Upper lobe of left lung (tissue), 6 donors: ENCODE measurements around the gene KIF26B. TPM values are rescaled to one million over a fixed set of nuclear protein-coding genes. Genes with fewer than 3 reads are reported as not detected.

ENCODE experiments used
- ATAC-seq, 2 donors: fragments of 200-7000 bp; cut with Tn5 transposase; one replicate each; pipeline ENCODE4 v1.9.1; 2022; ENCODE audit warnings: mild to moderate bottlenecking in 2 of 2, moderate library complexity in 2 of 2; ENCODE audit not compliant: low FRiP score in 2 of 2
- DNase-seq, 2 donors: peaks; one replicate each; pipeline ENCODE4 v3.0.0-alpha.2; 2019 to 2020
- H3K27ac ChIP-seq, 4 donors: fragments of 200-600 bp; sonication (generic); one replicate each; pipeline ENCODE4 v1.5.1; 2016 to 2019
- H3K27me3 ChIP-seq, 4 donors: fragments of 200-600 bp; sonication (generic); one replicate each; pipeline ENCODE4 v1.5.1; 2017 to 2019
- H3K36me3 ChIP-seq, 4 donors: fragments of 200-600 bp; sonication (generic); one replicate each; pipeline ENCODE4 v1.5.1; 2016 to 2019
- H3K4me1 ChIP-seq, 4 donors: fragments of 200-600 bp; sonication (generic); one replicate each; pipeline ENCODE4 v1.5.1; 2018 to 2019
- H3K4me3 ChIP-seq, 4 donors: fragments of 200-600 bp; sonication (generic); one replicate each; pipeline ENCODE4 v1.5.1; 2017 to 2019; ENCODE audit warnings: mild to moderate bottlenecking in 2 of 4, moderate library complexity in 1 of 4
- H3K9me3 ChIP-seq, 4 donors: fragments of 200-600 bp; sonication (generic); one replicate each; pipeline ENCODE4 v1.5.1; 2018 to 2019
- EP300 ChIP-seq, 4 donors: sonication (generic); formaldehyde crosslinking; IDR thresholded peaks; one replicate each; pipeline ENCODE4 v1.5.1; 2017; ENCODE audit warnings: antibody characterized with exemption in 4 of 4, control low read depth in 2 of 4
- POLR2A ChIP-seq, 4 donors: fragments of 450-650 bp; IDR thresholded peaks; one replicate each; pipeline ENCODE4 v1.5.1; 2016 to 2017; ENCODE audit warnings: antibody characterized with exemption in 4 of 4, mild to moderate bottlenecking in 2 of 4
- POLR2AphosphoS5 ChIP-seq, 2 donors: sonication (generic); formaldehyde crosslinking; IDR thresholded peaks; one replicate each; pipeline ENCODE4 v1.5.1; 2017; ENCODE audit warnings: antibody characterized with exemption in 2 of 2
- WGBS, 2 donors: methylation state at CpG; one replicate each; pipeline ENCODE4 v1.1.5; 2017 to 2018; 5-methylcytosine and 5-hydroxymethylcytosine counted together
- total RNA-seq, 6 donors: library from RNA; depleted of rRNA in 4 of 6; stranded (reverse); fragments of >200 nt in 4 of 6; gene quantifications; one replicate each; pipeline versions ENCODE4 v1.1.0 to v1.2.1, GENCODE V29; 2016 to 2021
- TF ChIP-seq, protein P1 (sequence below), 6 experiments: fragments of 450-650 bp in 4 of 6; fragments of 200-600 bp in 2 of 6; sonication (generic) in 2 of 6; IDR thresholded peaks; one replicate each; pipeline ENCODE4 v1.5.1; 2016 to 2019; ENCODE audit warnings: antibody characterized with exemption in 6 of 6
- donor health status: DM: no; HTN: no; CAD: no; lungs with moderate emphysema.
- donor health status: DM: no; HTN: yes; CAD: no; lungs with severe emphysema.

The KIF26B gene
- total RNA-seq, 6 donors from 2014 or later = 1.2 to 4.3 (median 2.1) TPM

DNA sequence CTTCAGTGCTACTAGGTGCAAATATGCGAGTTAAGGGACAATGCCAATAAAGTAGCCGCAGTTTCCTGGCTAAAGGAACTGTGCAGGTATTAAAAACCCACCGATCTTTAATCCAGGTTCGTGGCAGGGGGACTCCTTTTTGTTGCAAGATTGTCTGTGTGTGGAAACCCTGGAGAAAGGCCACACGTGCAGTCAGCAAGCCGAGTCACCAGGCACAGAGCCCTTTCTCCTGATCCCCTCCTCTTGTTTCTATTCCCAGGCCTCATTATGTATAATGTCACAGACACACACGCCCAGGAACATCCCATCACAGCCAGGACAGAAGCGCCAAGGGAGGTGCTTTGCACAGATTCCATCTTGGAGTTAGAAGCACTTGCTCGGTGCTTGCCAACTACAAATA is 528.9 kb downstream of the KIF26B start:
- Histone ChIP-seq H3K27me3 (no peaks in the 10 kb centered on the region), H3K27ac (no peak overlapping the region), H3K36me3 (no peaks in the 10 kb centered on the region), H3K4me3 (no peak overlapping the region), H3K9me3 (no peaks in the 10 kb centered on the region), H3K4me1 (peaks cover 0 to 13% (median 0%) of the 10 kb centered on the region in 4 donors)
- DNase-seq = no peak
- ATAC-seq = no peak
- 75 to 81% methylated on average over 9 of the region's 9 CpGs for WGBS, 2 donors
- TF ChIP-seq, protein P1, sequence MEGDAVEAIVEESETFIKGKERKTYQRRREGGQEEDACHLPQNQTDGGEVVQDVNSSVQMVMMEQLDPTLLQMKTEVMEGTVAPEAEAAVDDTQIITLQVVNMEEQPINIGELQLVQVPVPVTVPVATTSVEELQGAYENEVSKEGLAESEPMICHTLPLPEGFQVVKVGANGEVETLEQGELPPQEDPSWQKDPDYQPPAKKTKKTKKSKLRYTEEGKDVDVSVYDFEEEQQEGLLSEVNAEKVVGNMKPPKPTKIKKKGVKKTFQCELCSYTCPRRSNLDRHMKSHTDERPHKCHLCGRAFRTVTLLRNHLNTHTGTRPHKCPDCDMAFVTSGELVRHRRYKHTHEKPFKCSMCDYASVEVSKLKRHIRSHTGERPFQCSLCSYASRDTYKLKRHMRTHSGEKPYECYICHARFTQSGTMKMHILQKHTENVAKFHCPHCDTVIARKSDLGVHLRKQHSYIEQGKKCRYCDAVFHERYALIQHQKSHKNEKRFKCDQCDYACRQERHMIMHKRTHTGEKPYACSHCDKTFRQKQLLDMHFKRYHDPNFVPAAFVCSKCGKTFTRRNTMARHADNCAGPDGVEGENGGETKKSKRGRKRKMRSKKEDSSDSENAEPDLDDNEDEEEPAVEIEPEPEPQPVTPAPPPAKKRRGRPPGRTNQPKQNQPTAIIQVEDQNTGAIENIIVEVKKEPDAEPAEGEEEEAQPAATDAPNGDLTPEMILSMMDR (IDR thresholded peaks at IDR 0.05) = no peak
- no peak for TF ChIP-seq POLR2AphosphoS5 (IDR thresholded peaks at IDR 0.05)
- TF ChIP-seq POLR2A (IDR thresholded peaks at IDR 0.05) = no peak
- TF ChIP-seq EP300 (IDR thresholded peaks at IDR 0.05) = no peak

GRCh38 chr1:245684166-245684565 is 529.4 kb downstream of the KIF26B start:
- ATAC-seq (no peak), DNase-seq (peak in 1 of 2 donors; percentile 77)
- Histone ChIP-seq H3K4me1 (peaks cover 0 to 14% (median 0%) of the 10 kb centered on the region in 4 donors), H3K36me3 (no peaks in the 10 kb centered on the region), H3K4me3 (no peak overlapping the region), H3K27me3 (no peaks in the 10 kb centered on the region), H3K9me3 (no peaks in the 10 kb centered on the region), H3K27ac (no peak overlapping the region)
- 90 to 92% methylated on average over 19 of the region's 19 CpGs for WGBS, 2 donors
- TF ChIP-seq POLR2AphosphoS5 (IDR thresholded peaks at IDR 0.05) (no peak), EP300 (IDR thresholded peaks at IDR 0.05) (no peak), POLR2A (IDR thresholded peaks at IDR 0.05) (no peak)
- TF ChIP-seq, protein P1 (IDR thresholded peaks at IDR 0.05) = no peak

GRCh38 chr1:245684571-245684970 is 529.8 kb downstream of the KIF26B start:
- no peak for DNase-seq
- no peak for ATAC-seq
- no peaks in the 10 kb centered on the region for H3K9me3 ChIP-seq
- H3K27ac ChIP-seq = no peak overlapping the region
- no peaks in the 10 kb centered on the region for H3K27me3 ChIP-seq
- TF ChIP-seq EP300 (IDR thresholded peaks at IDR 0.05) = no peak
- TF ChIP-seq, protein P1 (IDR thresholded peaks at IDR 0.05) = no peak
- TF ChIP-seq POLR2A (IDR thresholded peaks at IDR 0.05) = no peak
- TF ChIP-seq POLR2AphosphoS5 (IDR thresholded peaks at IDR 0.05) = no peak
- no peak overlapping the region for H3K4me3 ChIP-seq
- H3K36me3 ChIP-seq = no peaks in the 10 kb centered on the region
- peaks cover 0 to 14% (median 0%) of the 10 kb centered on the region in 4 donors for H3K4me1 ChIP-seq
- 76 to 94% methylated on average over 7 of the region's 7 CpGs for WGBS, 2 donors

GRCh38 chr1:245685111-245685810 is 530.5 kb downstream of the KIF26B start:
- peak in 1 of 2 donors; percentile 81 for DNase-seq

More at GRCh38 chr1:245685111-245685810, 530.5 kb downstream of the KIF26B start:
- Histone ChIP-seq H3K9me3 (no peaks in the 10 kb centered on the region), H3K4me3 (no peak overlapping the region), H3K4me1 (peaks cover 0 to 14% (median 0%) of the 10 kb centered on the region in 4 donors), H3K36me3 (no peaks in the 10 kb centered on the region), H3K27ac (no peak overlapping the region), H3K27me3 (no peaks in the 10 kb centered on the region)
- TF ChIP-seq EP300 (IDR thresholded peaks at IDR 0.05) (no peak), POLR2A (IDR thresholded peaks at IDR 0.05) (no peak), POLR2AphosphoS5 (IDR thresholded peaks at IDR 0.05) (no peak)
- TF ChIP-seq, protein P1 (IDR thresholded peaks at IDR 0.05) = no peak
- ATAC-seq = no peak
- WGBS, 2 donors = 92 to 95% methylated on average over 33 to 45 of the region's 45 CpGs
